ENCODE results near the gene NOS1AP. TPM values are rescaled to one million over a fixed set of nuclear protein-coding genes. Genes with fewer than 3 reads are reported as not detected.

The NOS1AP gene
- polyA plus RNA-seq, 1 of the 3 experiments (the other 2 are of a cell fraction): 0.03 TPM

GRCh38 chr1:162381941-162382750 is 312.7 kb downstream of the NOS1AP start:
- H3K4me1 ChIP-seq (ENCODE audit: control insufficient read depth in 1 of 2, insufficient read depth in 2 of 2, low read depth in 1 of 2, low read length in 1 of 2): no peaks in the 10 kb centered on the region
- 60% methylated on average over 10 of the region's 13 CpGs for WGBS (ENCODE audit: low lambda C conversion rate)
- no peak overlapping the region for H3K9ac ChIP-seq
- ChIA-PET CTCF (interaction anchor here (1.4 to 3.0 kb wide), 5 partner anchors 10 to 326 kb away, joined by 4 to 23 read pairs (median 12); no protein-coding TSS in a partner anchor), POLR2A (no interaction called here)
- TF ChIP-seq ELF1 (IDR thresholded peaks at IDR 0.05) (no peak), EP300 (IDR thresholded peaks at IDR 0.05; ENCODE audit: borderline replicate concordance in 1 of 2, low read depth in 1 of 2, low read length in 1 of 2) (no peak), SIN3A (IDR thresholded peaks at IDR 0.05; ENCODE audit: borderline replicate concordance, low read depth, low read length) (no peak), TAF1 (IDR thresholded peaks at IDR 0.05; ENCODE audit: borderline replicate concordance, low read depth, low read length) (no peak)
- TF ChIP-seq, protein P1, sequence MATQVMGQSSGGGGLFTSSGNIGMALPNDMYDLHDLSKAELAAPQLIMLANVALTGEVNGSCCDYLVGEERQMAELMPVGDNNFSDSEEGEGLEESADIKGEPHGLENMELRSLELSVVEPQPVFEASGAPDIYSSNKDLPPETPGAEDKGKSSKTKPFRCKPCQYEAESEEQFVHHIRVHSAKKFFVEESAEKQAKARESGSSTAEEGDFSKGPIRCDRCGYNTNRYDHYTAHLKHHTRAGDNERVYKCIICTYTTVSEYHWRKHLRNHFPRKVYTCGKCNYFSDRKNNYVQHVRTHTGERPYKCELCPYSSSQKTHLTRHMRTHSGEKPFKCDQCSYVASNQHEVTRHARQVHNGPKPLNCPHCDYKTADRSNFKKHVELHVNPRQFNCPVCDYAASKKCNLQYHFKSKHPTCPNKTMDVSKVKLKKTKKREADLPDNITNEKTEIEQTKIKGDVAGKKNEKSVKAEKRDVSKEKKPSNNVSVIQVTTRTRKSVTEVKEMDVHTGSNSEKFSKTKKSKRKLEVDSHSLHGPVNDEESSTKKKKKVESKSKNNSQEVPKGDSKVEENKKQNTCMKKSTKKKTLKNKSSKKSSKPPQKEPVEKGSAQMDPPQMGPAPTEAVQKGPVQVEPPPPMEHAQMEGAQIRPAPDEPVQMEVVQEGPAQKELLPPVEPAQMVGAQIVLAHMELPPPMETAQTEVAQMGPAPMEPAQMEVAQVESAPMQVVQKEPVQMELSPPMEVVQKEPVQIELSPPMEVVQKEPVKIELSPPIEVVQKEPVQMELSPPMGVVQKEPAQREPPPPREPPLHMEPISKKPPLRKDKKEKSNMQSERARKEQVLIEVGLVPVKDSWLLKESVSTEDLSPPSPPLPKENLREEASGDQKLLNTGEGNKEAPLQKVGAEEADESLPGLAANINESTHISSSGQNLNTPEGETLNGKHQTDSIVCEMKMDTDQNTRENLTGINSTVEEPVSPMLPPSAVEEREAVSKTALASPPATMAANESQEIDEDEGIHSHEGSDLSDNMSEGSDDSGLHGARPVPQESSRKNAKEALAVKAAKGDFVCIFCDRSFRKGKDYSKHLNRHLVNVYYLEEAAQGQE (IDR thresholded peaks at IDR 0.05; ENCODE audit: low read depth, low read length): no peak
- H3K4me2 ChIP-seq: no peak overlapping the region
- no peak overlapping the region for H3K27ac ChIP-seq (ENCODE audit: low read depth in 2 of 2, low read length in 1 of 2)
- H4K20me1 ChIP-seq (ENCODE audit: insufficient read depth): no peaks in the 10 kb centered on the region
- H3K27me3 ChIP-seq (ENCODE audit: insufficient read depth): peaks cover 5% of the 10 kb centered on the region; the same call in 1 of the 2 replicates
- H3K9me3 ChIP-seq: no peaks in the 10 kb centered on the region
- no peak overlapping the region for H2AFZ ChIP-seq (ENCODE audit: low read depth)
- H3K4me3 ChIP-seq (ENCODE audit: low read depth in 2 of 2, low read length in 1 of 2): no peak overlapping the region
- H3K79me2 ChIP-seq (ENCODE audit: insufficient read depth): no peaks in the 10 kb centered on the region
- no peaks in the 10 kb centered on the region for H3K9me2 ChIP-seq
- no peaks in the 10 kb centered on the region for H3F3A ChIP-seq (replicated peaks; ENCODE audit: insufficient read depth)
- no peaks in the 10 kb centered on the region for H3K36me3 ChIP-seq (replicated peaks in 1 of 2; ENCODE audit: control insufficient read depth in 1 of 2, insufficient read depth in 2 of 2, low read length in 1 of 2)
- DNase-seq: no peak

DNA sequence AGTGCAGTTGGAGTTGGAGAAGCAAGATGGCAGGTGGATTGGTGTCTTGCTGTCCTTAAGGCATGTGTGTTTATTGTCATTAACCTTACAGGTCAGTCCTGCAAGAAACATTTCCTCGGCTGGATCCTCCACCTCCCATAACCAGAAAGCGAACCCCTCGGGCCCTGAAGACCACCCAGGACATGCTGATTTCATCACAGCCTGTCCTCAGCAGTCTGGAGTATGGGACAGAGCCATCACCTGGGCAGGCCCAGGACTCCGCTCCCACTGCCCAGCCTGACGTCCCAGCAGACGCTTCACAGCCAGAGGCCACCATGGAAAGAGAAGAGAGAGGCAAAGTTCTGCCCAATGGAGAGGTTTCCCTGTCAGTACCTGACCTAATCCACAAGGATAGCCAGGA is 313.6 kb downstream of the NOS1AP start:
- Histone ChIP-seq H3K9me2 (no peaks in the 10 kb centered on the region), H3K9ac (no peak overlapping the region), H3K27me3 (ENCODE audit: insufficient read depth) (peaks cover 5% of the 10 kb centered on the region; the same call in 1 of the 2 replicates), H3K79me2 (ENCODE audit: insufficient read depth) (no peaks in the 10 kb centered on the region), H2AFZ (ENCODE audit: low read depth) (no peak overlapping the region), H3K4me1 (ENCODE audit: control insufficient read depth in 1 of 2, insufficient read depth in 2 of 2, low read depth in 1 of 2, low read length in 1 of 2) (no peaks in the 10 kb centered on the region; a peak in 1 of 4 replicates), H3K9me3 (no peaks in the 10 kb centered on the region), H3F3A (replicated peaks; ENCODE audit: insufficient read depth) (no peaks in the 10 kb centered on the region), H3K4me3 (ENCODE audit: low read depth in 2 of 2, low read length in 1 of 2) (no peak overlapping the region), H4K20me1 (ENCODE audit: insufficient read depth) (no peaks in the 10 kb centered on the region), H3K36me3 (replicated peaks in 1 of 2; ENCODE audit: control insufficient read depth in 1 of 2, insufficient read depth in 2 of 2, low read length in 1 of 2) (no peaks in the 10 kb centered on the region), H3K4me2 (no peak overlapping the region), H3K27ac (ENCODE audit: low read depth in 2 of 2, low read length in 1 of 2) (no peak overlapping the region)
- no peak for TF ChIP-seq MXI1 (IDR thresholded peaks at IDR 0.05; ENCODE audit: low read depth, low read length)
- TF ChIP-seq, protein P2, sequence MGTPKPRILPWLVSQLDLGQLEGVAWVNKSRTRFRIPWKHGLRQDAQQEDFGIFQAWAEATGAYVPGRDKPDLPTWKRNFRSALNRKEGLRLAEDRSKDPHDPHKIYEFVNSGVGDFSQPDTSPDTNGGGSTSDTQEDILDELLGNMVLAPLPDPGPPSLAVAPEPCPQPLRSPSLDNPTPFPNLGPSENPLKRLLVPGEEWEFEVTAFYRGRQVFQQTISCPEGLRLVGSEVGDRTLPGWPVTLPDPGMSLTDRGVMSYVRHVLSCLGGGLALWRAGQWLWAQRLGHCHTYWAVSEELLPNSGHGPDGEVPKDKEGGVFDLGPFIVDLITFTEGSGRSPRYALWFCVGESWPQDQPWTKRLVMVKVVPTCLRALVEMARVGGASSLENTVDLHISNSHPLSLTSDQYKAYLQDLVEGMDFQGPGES (IDR thresholded peaks at IDR 0.05; ENCODE audit: low read depth, low read length): no peak
- DNase-seq: no peak
- ChIA-PET POLR2A (no interaction called here), CTCF (interaction anchor here (0.7 to 3.0 kb wide), 4 partner anchors 9 to 327 kb away, joined by 3 to 23 read pairs (median 8); no protein-coding TSS in a partner anchor)
- WGBS (ENCODE audit: low lambda C conversion rate): no CpG with 5 or more reads among the region's 6 CpGs

Measured in SK-N-SH (cell line).